NCI-H2196 (cell line): ENCODE data around the gene NEK3.
"Not testable (repeated sequence)": the region's sequence is repeated elsewhere in the genome, so short reads cannot be mapped to it uniquely, and the experiment has no call there.

ENCODE experiments used
- DNase-seq: peaks from one replicate; lab custom pipeline; 2025; ENCODE audit not compliant: unreplicated experiment; lab: John Stamatoyannopoulos, UW

Gene NEK3

GRCh38 chr13:52170828-52171391 is 11.5 kb upstream of the NEK3 start:
- DNase-seq, result not testable (repeated sequence)

GRCh38 chr13:52169839-52170238 is 10.4 kb upstream of the NEK3 start:
- DNase-seq, result no peak

GRCh38 chr13:52165411-52165810 is 6.0 kb upstream of the NEK3 start:
- DNase-seq, result no peak

GRCh38 chr13:52164989-52165388 is 5.6 kb upstream of the NEK3 start:
- no peak for DNase-seq

GRCh38 chr13:52163878-52164277 is 4.5 kb upstream of the NEK3 start:
- not testable (repeated sequence) for DNase-seq

- no peak for DNase-seq
These were observed 3.1 kb upstream of the NEK3 start for GRCh38 chr13:52162279-52163101.

GRCh38 chr13:52161181-52161646 is 1.8 kb upstream of the NEK3 start:
- no peak for DNase-seq

GRCh38 chr13:52160506-52160905 is 1.1 kb upstream of the NEK3 start:
- DNase-seq, result no peak

- no peak for DNase-seq
These were observed 656 bp upstream of the NEK3 start for GRCh38 chr13:52160053-52160452.

GRCh38 chr13:52158629-52159158 is 703 bp downstream of the NEK3 start:
- no peak for DNase-seq

- DNase-seq, result no peak
These were observed 2.6 kb downstream of the NEK3 start for GRCh38 chr13:52156724-52157261.

GRCh38 chr13:52155177-52155576 is 4.2 kb downstream of the NEK3 start:
- no peak for DNase-seq

- DNase-seq, result no peak
These were observed 12.2 kb downstream of the NEK3 start for GRCh38 chr13:52147225-52147624.

- DNase-seq, result no peak
These were observed 18.1 kb downstream of the NEK3 start for GRCh38 chr13:52141299-52141698.

- DNase-seq, result no peak
These were observed 21.9 kb downstream of the NEK3 start for GRCh38 chr13:52137489-52137888.

- no peak for DNase-seq
These were observed 22.6 kb downstream of the NEK3 start for GRCh38 chr13:52136763-52137162.

GRCh38 chr13:52130641-52131040 is 28.8 kb downstream of the NEK3 start:
- no peak for DNase-seq

GRCh38 chr13:52128714-52129700 is 30.4 kb downstream of the NEK3 start, which contains the start of gene NEK5:
NEK5 (minus strand) TSS chr13:52129073; CDS start chr13:52127482, 1,591 bp downstream.
- peak; percentile 53 for DNase-seq

GRCh38 chr13:52127783-52128702 is 31.4 kb downstream of the NEK3 start:
- peak; percentile 55 for DNase-seq

GRCh38 chr13:52127378-52127777 is 32.0 kb downstream of the NEK3 start:
- no peak for DNase-seq
